ENCODE measurements around the gene EMILIN3. TPM values are rescaled to one million over a fixed set of nuclear protein-coding genes. Genes with fewer than 3 reads are reported as not detected.

The EMILIN3 gene
- total RNA-seq, 1 experiment from 2014 or later: not detected

DNA sequence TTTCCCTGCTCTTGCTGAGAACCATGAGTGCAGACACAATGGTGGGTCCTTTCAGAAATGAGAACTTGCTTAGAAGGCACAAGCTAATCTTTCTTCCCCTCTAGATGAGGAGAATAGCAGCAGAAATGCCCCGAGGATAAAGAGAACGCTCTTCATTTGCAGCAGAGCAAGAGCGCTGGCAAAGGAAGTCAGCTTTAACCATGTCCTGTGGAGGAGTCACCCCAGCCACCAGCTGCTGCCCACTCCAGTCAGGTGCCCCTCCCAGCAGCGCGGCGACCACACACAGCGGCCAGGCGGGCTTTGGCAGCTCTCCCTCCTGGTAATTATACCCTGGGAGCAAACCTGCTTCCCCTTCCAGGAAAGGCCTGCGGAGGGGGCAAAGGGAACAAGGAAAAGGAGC, 42.4 kb upstream of the EMILIN3 start (continued):
- TF ChIP-seq, protein P1, sequence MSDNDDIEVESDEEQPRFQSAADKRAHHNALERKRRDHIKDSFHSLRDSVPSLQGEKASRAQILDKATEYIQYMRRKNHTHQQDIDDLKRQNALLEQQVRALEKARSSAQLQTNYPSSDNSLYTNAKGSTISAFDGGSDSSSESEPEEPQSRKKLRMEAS (IDR thresholded peaks at IDR 0.05): no peak
- TF ChIP-seq SP1 (IDR thresholded peaks at IDR 0.05; ENCODE audit: low read depth): no peak
- TF ChIP-seq, protein P2, sequence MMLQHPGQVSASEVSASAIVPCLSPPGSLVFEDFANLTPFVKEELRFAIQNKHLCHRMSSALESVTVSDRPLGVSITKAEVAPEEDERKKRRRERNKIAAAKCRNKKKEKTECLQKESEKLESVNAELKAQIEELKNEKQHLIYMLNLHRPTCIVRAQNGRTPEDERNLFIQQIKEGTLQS (IDR thresholded peaks at IDR 0.05): no peak
- no peak for TF ChIP-seq ZNF274 (IDR thresholded peaks at IDR 0.05; ENCODE audit: low read depth, low read length)
- TF ChIP-seq EZH2phosphoT487 (IDR thresholded peaks at IDR 0.05; ENCODE audit: borderline replicate concordance): no peak
- no peak for TF ChIP-seq SRF (IDR thresholded peaks at IDR 0.05; ENCODE audit: low read depth)
- TF ChIP-seq JUND (IDR thresholded peaks at IDR 0.05): no peak
- no peak for TF ChIP-seq CEBPB (IDR thresholded peaks at IDR 0.05; ENCODE audit: low read depth)
- TF ChIP-seq FOSL1 (IDR thresholded peaks at IDR 0.05; ENCODE audit: low read depth): no peak
- no peak for TF ChIP-seq EGR1 (IDR thresholded peaks at IDR 0.05; ENCODE audit: low read depth)
- TF ChIP-seq EZH2 (IDR thresholded peaks at IDR 0.05): no peak
- no peak for TF ChIP-seq ZFX (IDR thresholded peaks at IDR 0.05)
- no peak for TF ChIP-seq TCF7L2 (IDR thresholded peaks at IDR 0.05; ENCODE audit: borderline replicate concordance, extremely low read depth, insufficient read depth, insufficient read length)

DNA sequence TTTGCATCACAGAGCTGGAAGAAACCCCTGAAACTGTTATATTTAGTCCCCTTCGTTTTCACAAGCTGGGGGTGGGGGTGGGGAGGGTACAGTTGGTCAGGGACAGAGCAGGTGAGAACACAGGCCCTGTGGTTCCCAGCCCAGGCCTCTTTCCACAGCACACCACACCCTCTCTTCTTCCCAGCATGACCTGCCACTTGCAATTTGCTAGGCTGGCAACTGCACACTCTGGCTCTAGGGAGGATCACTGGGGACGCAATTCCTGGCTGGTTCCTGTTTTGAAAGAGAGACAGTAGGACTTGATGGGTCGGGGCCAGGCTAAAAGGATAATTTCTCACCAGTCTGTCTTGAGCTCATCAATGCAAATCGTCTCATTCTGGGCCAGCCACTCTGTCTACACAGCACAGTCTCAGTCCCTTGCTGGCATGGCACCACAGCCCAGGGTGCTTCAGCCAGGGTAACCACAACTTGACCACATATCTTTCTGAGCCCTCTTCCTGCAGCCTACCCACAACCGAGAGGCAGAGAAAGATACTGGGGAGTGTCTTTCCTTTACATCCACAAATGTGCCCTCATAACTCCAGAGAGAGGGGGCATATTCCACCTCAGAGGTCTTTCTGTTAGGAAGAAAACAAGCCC, 41.7 kb upstream of the EMILIN3 start:
- no peak overlapping the region for H3K27ac ChIP-seq (ENCODE audit: low read depth, low read length)
- BruUV-seq (replicated peaks): no TSS peak
- H3K36me3 ChIP-seq (ENCODE audit: control insufficient read depth in 1 of 2, insufficient read depth in 2 of 2, low read length in 2 of 2): peaks cover 0 to 6% of the 10 kb centered on the region in 2 experiments; a peak in 2 of 4 replicates
- no peak for TF ChIP-seq YY1 (IDR thresholded peaks at IDR 0.05; ENCODE audit: extremely low read depth, insufficient replicate concordance, low read depth, low read length)
- TF ChIP-seq, protein P3, sequence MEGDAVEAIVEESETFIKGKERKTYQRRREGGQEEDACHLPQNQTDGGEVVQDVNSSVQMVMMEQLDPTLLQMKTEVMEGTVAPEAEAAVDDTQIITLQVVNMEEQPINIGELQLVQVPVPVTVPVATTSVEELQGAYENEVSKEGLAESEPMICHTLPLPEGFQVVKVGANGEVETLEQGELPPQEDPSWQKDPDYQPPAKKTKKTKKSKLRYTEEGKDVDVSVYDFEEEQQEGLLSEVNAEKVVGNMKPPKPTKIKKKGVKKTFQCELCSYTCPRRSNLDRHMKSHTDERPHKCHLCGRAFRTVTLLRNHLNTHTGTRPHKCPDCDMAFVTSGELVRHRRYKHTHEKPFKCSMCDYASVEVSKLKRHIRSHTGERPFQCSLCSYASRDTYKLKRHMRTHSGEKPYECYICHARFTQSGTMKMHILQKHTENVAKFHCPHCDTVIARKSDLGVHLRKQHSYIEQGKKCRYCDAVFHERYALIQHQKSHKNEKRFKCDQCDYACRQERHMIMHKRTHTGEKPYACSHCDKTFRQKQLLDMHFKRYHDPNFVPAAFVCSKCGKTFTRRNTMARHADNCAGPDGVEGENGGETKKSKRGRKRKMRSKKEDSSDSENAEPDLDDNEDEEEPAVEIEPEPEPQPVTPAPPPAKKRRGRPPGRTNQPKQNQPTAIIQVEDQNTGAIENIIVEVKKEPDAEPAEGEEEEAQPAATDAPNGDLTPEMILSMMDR (IDR thresholded peaks at IDR 0.05 in 2 of 3, conservative IDR thresholded peaks at IDR 0.05 in 1 of 3; ENCODE audit: borderline replicate concordance in 1 of 3, insufficient read depth in 1 of 3, low read depth in 2 of 3, low read length in 2 of 3): no peak
- no peak for TF ChIP-seq POLR2AphosphoS5 (IDR thresholded peaks at IDR 0.05; ENCODE audit: low read depth, low read length)
- TF ChIP-seq, protein P4, sequence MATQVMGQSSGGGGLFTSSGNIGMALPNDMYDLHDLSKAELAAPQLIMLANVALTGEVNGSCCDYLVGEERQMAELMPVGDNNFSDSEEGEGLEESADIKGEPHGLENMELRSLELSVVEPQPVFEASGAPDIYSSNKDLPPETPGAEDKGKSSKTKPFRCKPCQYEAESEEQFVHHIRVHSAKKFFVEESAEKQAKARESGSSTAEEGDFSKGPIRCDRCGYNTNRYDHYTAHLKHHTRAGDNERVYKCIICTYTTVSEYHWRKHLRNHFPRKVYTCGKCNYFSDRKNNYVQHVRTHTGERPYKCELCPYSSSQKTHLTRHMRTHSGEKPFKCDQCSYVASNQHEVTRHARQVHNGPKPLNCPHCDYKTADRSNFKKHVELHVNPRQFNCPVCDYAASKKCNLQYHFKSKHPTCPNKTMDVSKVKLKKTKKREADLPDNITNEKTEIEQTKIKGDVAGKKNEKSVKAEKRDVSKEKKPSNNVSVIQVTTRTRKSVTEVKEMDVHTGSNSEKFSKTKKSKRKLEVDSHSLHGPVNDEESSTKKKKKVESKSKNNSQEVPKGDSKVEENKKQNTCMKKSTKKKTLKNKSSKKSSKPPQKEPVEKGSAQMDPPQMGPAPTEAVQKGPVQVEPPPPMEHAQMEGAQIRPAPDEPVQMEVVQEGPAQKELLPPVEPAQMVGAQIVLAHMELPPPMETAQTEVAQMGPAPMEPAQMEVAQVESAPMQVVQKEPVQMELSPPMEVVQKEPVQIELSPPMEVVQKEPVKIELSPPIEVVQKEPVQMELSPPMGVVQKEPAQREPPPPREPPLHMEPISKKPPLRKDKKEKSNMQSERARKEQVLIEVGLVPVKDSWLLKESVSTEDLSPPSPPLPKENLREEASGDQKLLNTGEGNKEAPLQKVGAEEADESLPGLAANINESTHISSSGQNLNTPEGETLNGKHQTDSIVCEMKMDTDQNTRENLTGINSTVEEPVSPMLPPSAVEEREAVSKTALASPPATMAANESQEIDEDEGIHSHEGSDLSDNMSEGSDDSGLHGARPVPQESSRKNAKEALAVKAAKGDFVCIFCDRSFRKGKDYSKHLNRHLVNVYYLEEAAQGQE (IDR thresholded peaks at IDR 0.05; ENCODE audit: low read depth): no peak
- TF ChIP-seq, protein P2 (IDR thresholded peaks at IDR 0.05): no peak
- no peak for TF ChIP-seq EZH2 (IDR thresholded peaks at IDR 0.05)
- TF ChIP-seq SIN3A (IDR thresholded peaks at IDR 0.05; ENCODE audit: low read depth): no peak
- no peak for TF ChIP-seq CEBPB (IDR thresholded peaks at IDR 0.05; ENCODE audit: low read depth)
- no peak overlapping the region for H3K9ac ChIP-seq (ENCODE audit: low read length)
- H3K9me2 ChIP-seq (ENCODE audit: insufficient read depth): no peaks in the 10 kb centered on the region
- no peaks in the 10 kb centered on the region for H3K27me3 ChIP-seq (ENCODE audit: insufficient read depth, low read length)
- no peak overlapping the region for H3K4me2 ChIP-seq (ENCODE audit: low read length)
- CTCF ChIA-PET: interaction anchor here (0.7 kb wide), 1 partner anchor 273 kb away, joined by 3 read pairs; no protein-coding TSS in a partner anchor
- no peak overlapping the region for H2AFZ ChIP-seq (ENCODE audit: low read depth, low read length, poor library complexity, severe bottlenecking)
- no peak for DNase-seq (ENCODE audit: low read depth, low spot score)
- H3K4me1 ChIP-seq (ENCODE audit: control insufficient read depth in 1 of 2, insufficient read depth in 2 of 2, low read length in 2 of 2): no peaks in the 10 kb centered on the region
- intact Hi-C loops (cut with micrococcal nuclease): no loop called here
- no peaks in the 10 kb centered on the region for H4K20me1 ChIP-seq (ENCODE audit: insufficient read depth)
- no peak overlapping the region for H3K4me3 ChIP-seq (replicated peaks in 1 of 2; ENCODE audit: low read depth in 1 of 2, low read length in 2 of 2)
- no peaks in the 10 kb centered on the region for H3K9me3 ChIP-seq (ENCODE audit: control insufficient read depth in 1 of 2, insufficient read depth in 1 of 2, low read depth in 1 of 2, low read length in 2 of 2)
- POLR2A ChIA-PET: no interaction called here
- no peaks in the 10 kb centered on the region for H3K79me2 ChIP-seq (ENCODE audit: insufficient read depth, low read length)
- no peak for ATAC-seq
- RAD21 ChIA-PET (ENCODE audit: low non-redundant PET in 1 of 2, low total read pairs in 2 of 2, uncharacterized antibody in 2 of 2, unreplicated experiment in 2 of 2): no interaction called here
